T-helper 2 cell treated with Interferon-gamma antibody and Interleukin-4, amounts not matched to agents 5 μg/mL and 100 μg/mL, for 36 hours (primary cell): Measurements from ENCODE around the gene ARHGAP28.
"Not testable (repeated sequence)": the region's sequence is repeated elsewhere in the genome, so short reads cannot be mapped to it uniquely, and the experiment has no call there.

ENCODE experiments used
- DNase-seq: peaks from one replicate; pipeline ENCODE4 v3.0.0; 2021; ENCODE audit warnings: low spot score
- H3K27ac Mint-ChIP-seq: one replicate; pipeline ENCODE4 v1.8.0; 2021; ENCODE audit warnings: mild to moderate bottlenecking, mixed read lengths
- H3K27me3 Mint-ChIP-seq: one replicate; pipeline ENCODE4 v1.8.0; 2021; ENCODE audit warnings: low read depth, mixed read lengths
- H3K36me3 Mint-ChIP-seq: one replicate; pipeline ENCODE4 v1.8.0; 2021; ENCODE audit warnings: low read depth, mixed read lengths
- H3K4me1 Mint-ChIP-seq: one replicate; pipeline ENCODE4 v1.8.0; 2021; ENCODE audit warnings: low read depth, mixed read lengths
- H3K4me3 Mint-ChIP-seq: one replicate; pipeline ENCODE4 v1.8.0; 2022; ENCODE audit warnings: mild to moderate bottlenecking, moderate library complexity, mixed read lengths
- H3K9me3 Mint-ChIP-seq: one replicate; pipeline ENCODE4 v1.8.0; 2021; ENCODE audit warnings: mixed read lengths

Gene ARHGAP28

GRCh38 chr18:6796511-6796910, 67.0 kb downstream of the ARHGAP28 start:
- H3K4me3 Mint-ChIP-seq: no peak overlapping the region
- no peak for DNase-seq
- no peaks in the 10 kb centered on the region for H3K36me3 Mint-ChIP-seq
- H3K27me3 Mint-ChIP-seq: no peaks in the 10 kb centered on the region
- no peaks in the 10 kb centered on the region for H3K4me1 Mint-ChIP-seq
- H3K27ac Mint-ChIP-seq: no peak overlapping the region
- peaks cover 16% of the 10 kb centered on the region for H3K9me3 Mint-ChIP-seq

- H3K27ac Mint-ChIP-seq: no peak overlapping the region
- no peak overlapping the region for H3K4me3 Mint-ChIP-seq
- H3K9me3 Mint-ChIP-seq: peaks cover 20% of the 10 kb centered on the region
- no peak for DNase-seq
- no peaks in the 10 kb centered on the region for H3K36me3 Mint-ChIP-seq
- no peaks in the 10 kb centered on the region for H3K27me3 Mint-ChIP-seq
- H3K4me1 Mint-ChIP-seq: no peaks in the 10 kb centered on the region
These were observed 67.7 kb downstream of the ARHGAP28 start for GRCh38 chr18:6797171-6797570.

- Mint-ChIP-seq H3K27ac (no peak overlapping the region), H3K4me3 (no peak overlapping the region), H3K27me3 (no peaks in the 10 kb centered on the region), H3K36me3 (no peaks in the 10 kb centered on the region), H3K9me3 (peaks cover 23% of the 10 kb centered on the region), H3K4me1 (no peaks in the 10 kb centered on the region)
- DNase-seq: no peak
These were observed 69.4 kb downstream of the ARHGAP28 start for GRCh38 chr18:6798896-6799295.

GRCh38 chr18:6800309-6800708, 70.8 kb downstream of the ARHGAP28 start:
- not testable (repeated sequence) for H3K4me1 Mint-ChIP-seq, H3K36me3 Mint-ChIP-seq, H3K4me3 Mint-ChIP-seq, H3K27me3 Mint-ChIP-seq, H3K27ac Mint-ChIP-seq, DNase-seq
- H3K9me3 Mint-ChIP-seq: peaks cover 16% of the 10 kb centered on the region

GRCh38 chr18:6807515-6808257, 78.2 kb downstream of the ARHGAP28 start:
- Mint-ChIP-seq H3K27me3 (no peaks in the 10 kb centered on the region), H3K4me3 (no peak overlapping the region), H3K4me1 (no peaks in the 10 kb centered on the region), H3K36me3 (no peaks in the 10 kb centered on the region), H3K27ac (no peak overlapping the region), H3K9me3 (peaks cover 8% of the 10 kb centered on the region)
- no peak for DNase-seq

- H3K27me3 Mint-ChIP-seq: no peaks in the 10 kb centered on the region
- no peaks in the 10 kb centered on the region for H3K4me1 Mint-ChIP-seq
- no peak for DNase-seq
- no peak overlapping the region for H3K27ac Mint-ChIP-seq
- no peak overlapping the region for H3K4me3 Mint-ChIP-seq
- H3K36me3 Mint-ChIP-seq: no peaks in the 10 kb centered on the region
- peaks cover 7% of the 10 kb centered on the region for H3K9me3 Mint-ChIP-seq
These were observed 80.7 kb downstream of the ARHGAP28 start for GRCh38 chr18:6810191-6810590.

GRCh38 chr18:6811816-6812215, 82.3 kb downstream of the ARHGAP28 start:
- no peak for DNase-seq
- Mint-ChIP-seq H3K36me3 (no peaks in the 10 kb centered on the region), H3K27me3 (no peaks in the 10 kb centered on the region), H3K4me1 (no peaks in the 10 kb centered on the region), H3K9me3 (peaks cover 7% of the 10 kb centered on the region), H3K27ac (no peak overlapping the region), H3K4me3 (no peak overlapping the region)

GRCh38 chr18:6814882-6815425, 85.4 kb downstream of the ARHGAP28 start:
- Mint-ChIP-seq H3K36me3 (no peaks in the 10 kb centered on the region), H3K27ac (no peak overlapping the region), H3K4me1 (no peaks in the 10 kb centered on the region), H3K4me3 (no peak overlapping the region), H3K27me3 (no peaks in the 10 kb centered on the region), H3K9me3 (peaks cover 5% of the 10 kb centered on the region)
- no peak for DNase-seq

GRCh38 chr18:6816154-6816553, 86.6 kb downstream of the ARHGAP28 start:
- no peaks in the 10 kb centered on the region for H3K36me3 Mint-ChIP-seq
- no peak overlapping the region for H3K4me3 Mint-ChIP-seq
- no peaks in the 10 kb centered on the region for H3K4me1 Mint-ChIP-seq
- no peak for DNase-seq
- H3K9me3 Mint-ChIP-seq: peaks cover 5% of the 10 kb centered on the region
- no peak overlapping the region for H3K27ac Mint-ChIP-seq
- no peaks in the 10 kb centered on the region for H3K27me3 Mint-ChIP-seq

GRCh38 chr18:6819332-6819731, 89.8 kb downstream of the ARHGAP28 start:
- Mint-ChIP-seq H3K27me3 (no peaks in the 10 kb centered on the region), H3K4me1 (no peaks in the 10 kb centered on the region), H3K9me3 (peaks cover 5% of the 10 kb centered on the region), H3K36me3 (no peaks in the 10 kb centered on the region), H3K27ac (no peak overlapping the region), H3K4me3 (no peak overlapping the region)
- DNase-seq: no peak

GRCh38 chr18:6820314-6820713, 90.8 kb downstream of the ARHGAP28 start:
- DNase-seq: no peak

GRCh38 chr18:6821356-6821755, 91.8 kb downstream of the ARHGAP28 start:
- no peak overlapping the region for H3K27ac Mint-ChIP-seq
- no peak for DNase-seq

More at GRCh38 chr18:6820314-6820713, 90.8 kb downstream of the ARHGAP28 start:
- H3K4me3 Mint-ChIP-seq: no peak overlapping the region
- H3K4me1 Mint-ChIP-seq: no peaks in the 10 kb centered on the region
- H3K9me3 Mint-ChIP-seq: peaks cover 5% of the 10 kb centered on the region
- H3K27me3 Mint-ChIP-seq: no peaks in the 10 kb centered on the region
- H3K27ac Mint-ChIP-seq: no peak overlapping the region
- no peaks in the 10 kb centered on the region for H3K36me3 Mint-ChIP-seq

GRCh38 chr18:6827161-6827560, 97.6 kb downstream of the ARHGAP28 start:
- DNase-seq, H3K27me3 Mint-ChIP-seq, H3K4me1 Mint-ChIP-seq, H3K27ac Mint-ChIP-seq, H3K36me3 Mint-ChIP-seq, H3K4me3 Mint-ChIP-seq: not testable (repeated sequence)
- H3K9me3 Mint-ChIP-seq: peaks cover 10% of the 10 kb centered on the region

More at GRCh38 chr18:6821356-6821755, 91.8 kb downstream of the ARHGAP28 start:
- H3K27me3 Mint-ChIP-seq: no peaks in the 10 kb centered on the region
- no peaks in the 10 kb centered on the region for H3K36me3 Mint-ChIP-seq
- H3K4me1 Mint-ChIP-seq: no peaks in the 10 kb centered on the region
- H3K4me3 Mint-ChIP-seq: no peak overlapping the region
- peaks cover 5% of the 10 kb centered on the region for H3K9me3 Mint-ChIP-seq

- not testable (repeated sequence) for H3K4me1 Mint-ChIP-seq, DNase-seq, H3K27me3 Mint-ChIP-seq, H3K4me3 Mint-ChIP-seq, H3K27ac Mint-ChIP-seq, H3K36me3 Mint-ChIP-seq
- peaks cover 10% of the 10 kb centered on the region for H3K9me3 Mint-ChIP-seq
These were observed 98.0 kb downstream of the ARHGAP28 start for GRCh38 chr18:6827566-6827965.

- H3K4me1 Mint-ChIP-seq: no peaks in the 10 kb centered on the region
- no peak for DNase-seq
- peaks cover 10% of the 10 kb centered on the region for H3K9me3 Mint-ChIP-seq
- H3K36me3 Mint-ChIP-seq: no peaks in the 10 kb centered on the region
- no peak overlapping the region for H3K4me3 Mint-ChIP-seq
- H3K27me3 Mint-ChIP-seq: no peaks in the 10 kb centered on the region
- H3K27ac Mint-ChIP-seq: no peak overlapping the region
These were observed 101.4 kb downstream of the ARHGAP28 start for GRCh38 chr18:6830916-6831315.
